Stimulated activated CD4-positive, alpha-beta T cell treated with anti-CD3 and anti-CD28 coated beads, Interleukin-4, amount 100 ng/mL, for 4 hours (primary cell): ENCODE results near the gene ZNF563.
"Not testable (repeated sequence)": the region's sequence is repeated elsewhere in the genome, so short reads cannot be mapped to it uniquely, and the experiment has no call there.

ENCODE experiments used
- DNase-seq, 2 experiments: peaks; one replicate each; pipeline ENCODE4 v3.0.0-alpha.2; 2020

The ZNF563 gene

DNA sequence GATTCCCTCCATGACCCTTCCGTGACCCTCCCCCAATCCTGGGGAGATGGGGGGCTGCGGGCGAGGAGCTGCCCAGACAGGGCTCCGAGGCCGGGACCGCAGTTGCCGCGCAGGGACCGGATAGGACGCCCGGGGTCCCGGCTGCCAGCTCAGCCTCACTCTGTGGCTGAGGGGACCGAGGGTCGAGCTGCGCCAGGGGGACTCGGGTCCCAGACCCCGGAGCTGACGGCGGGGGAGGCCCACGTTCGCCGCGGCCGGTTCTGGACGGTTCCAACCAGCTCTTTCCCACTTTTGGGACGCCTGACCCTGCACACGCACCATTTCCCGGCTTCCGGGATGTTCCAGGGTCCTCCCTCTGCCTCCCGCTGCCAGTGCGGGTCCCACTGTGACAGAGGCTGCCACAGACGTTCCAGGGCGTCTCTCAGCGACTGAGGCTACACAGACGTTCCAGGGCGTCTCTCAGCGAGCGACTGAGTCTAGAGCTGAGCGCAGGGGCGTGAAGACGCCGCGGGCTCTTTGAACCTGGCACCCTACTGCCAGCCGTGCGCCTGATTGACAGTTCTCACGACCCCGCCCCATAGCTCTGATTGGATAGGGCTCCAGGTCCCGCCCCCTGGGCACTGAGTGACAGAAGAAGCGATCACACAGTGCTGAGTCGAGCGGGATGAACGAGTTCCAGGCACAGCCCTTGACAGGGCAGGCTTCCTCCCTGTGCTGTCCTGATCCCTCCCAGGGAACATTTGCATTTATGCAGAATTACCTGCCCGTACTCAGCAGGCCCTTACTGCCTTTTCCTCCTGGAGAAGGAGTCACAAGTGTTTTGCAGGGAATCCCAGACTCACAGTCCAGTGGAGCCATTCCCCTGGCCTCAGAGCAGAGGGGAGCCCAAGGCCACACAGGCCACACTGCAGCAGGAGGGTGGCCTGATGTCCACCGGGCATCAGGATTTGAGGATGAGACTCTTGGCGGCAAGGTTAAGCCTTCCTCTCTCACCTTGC is at the start of gene ZNF563:
Gene ZNF563, minus strand, starts transcription at position 472 of the 998 bp plus-strand sequence. Its CDS starts 151 bp downstream, at position 321.
- peak; percentile 97 to 99 for DNase-seq

DNA sequence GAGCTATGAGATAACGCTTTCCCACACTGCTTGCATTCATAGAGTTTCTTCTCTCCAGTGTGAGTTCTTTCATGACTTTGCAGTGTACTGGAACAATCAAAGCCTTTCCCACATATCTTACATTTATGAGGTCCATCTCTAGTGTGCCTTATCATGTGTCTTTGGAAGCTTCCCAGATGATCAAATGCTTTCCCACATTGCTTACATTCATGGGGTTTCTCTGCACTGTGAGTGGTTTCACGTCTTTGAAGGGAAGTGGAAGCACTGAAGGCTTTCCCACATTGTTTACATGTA is 47.0 kb upstream of the ZNF563 start:
- no peak for DNase-seq

DNA sequence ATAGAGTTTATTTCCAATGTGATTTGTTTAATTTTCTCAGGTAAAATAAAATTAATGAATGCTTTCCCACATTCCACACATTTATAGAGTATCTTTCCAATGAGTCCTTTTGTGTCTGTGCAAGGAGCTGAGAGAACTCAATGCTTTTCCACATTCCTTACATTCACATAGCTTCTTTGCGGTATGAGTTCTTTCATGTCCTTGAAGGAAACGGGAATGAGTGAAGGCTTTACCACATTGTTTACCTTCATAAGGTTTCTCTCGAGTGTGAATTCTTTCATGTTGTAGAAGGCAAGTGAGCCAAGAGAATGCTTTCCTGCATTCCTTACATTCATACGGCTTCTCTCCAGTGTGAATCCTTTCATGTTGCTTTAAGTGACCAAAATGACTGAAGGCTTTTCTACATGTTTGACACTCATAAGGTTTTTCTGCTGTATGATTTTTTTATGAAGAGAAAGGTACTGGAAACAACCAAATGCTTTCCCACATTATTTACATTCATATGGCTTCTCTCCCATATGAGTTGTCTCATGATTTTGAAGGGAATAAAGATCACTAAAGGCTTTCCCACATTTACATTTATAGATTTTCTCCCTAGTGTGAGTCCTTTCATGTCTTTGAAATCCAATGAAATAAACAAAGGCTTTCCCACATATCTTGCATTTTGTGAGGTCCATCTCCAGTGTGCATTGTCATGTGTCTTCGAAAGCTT is 46.5 kb upstream of the ZNF563 start:
- no peak for DNase-seq

DNA sequence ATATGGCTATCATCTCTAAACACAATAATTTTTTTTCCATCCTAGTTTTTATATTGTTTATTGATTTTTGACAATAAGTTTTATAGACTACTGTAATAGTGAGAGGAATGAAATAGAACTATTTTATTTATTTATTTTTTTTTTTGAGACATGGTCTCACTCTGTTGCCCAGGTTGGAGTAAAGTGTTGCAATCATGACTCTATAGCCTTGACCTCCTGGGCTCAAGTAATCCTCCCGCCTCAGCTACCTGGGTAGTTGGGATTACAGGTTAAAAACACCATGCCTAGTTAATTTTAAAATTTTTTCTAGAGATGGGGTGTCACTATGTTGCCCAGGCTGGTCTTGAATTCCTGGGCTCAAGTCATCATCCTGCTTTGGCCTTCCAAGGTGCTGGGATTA is 40.6 kb upstream of the ZNF563 start:
- no peak for DNase-seq

DNA sequence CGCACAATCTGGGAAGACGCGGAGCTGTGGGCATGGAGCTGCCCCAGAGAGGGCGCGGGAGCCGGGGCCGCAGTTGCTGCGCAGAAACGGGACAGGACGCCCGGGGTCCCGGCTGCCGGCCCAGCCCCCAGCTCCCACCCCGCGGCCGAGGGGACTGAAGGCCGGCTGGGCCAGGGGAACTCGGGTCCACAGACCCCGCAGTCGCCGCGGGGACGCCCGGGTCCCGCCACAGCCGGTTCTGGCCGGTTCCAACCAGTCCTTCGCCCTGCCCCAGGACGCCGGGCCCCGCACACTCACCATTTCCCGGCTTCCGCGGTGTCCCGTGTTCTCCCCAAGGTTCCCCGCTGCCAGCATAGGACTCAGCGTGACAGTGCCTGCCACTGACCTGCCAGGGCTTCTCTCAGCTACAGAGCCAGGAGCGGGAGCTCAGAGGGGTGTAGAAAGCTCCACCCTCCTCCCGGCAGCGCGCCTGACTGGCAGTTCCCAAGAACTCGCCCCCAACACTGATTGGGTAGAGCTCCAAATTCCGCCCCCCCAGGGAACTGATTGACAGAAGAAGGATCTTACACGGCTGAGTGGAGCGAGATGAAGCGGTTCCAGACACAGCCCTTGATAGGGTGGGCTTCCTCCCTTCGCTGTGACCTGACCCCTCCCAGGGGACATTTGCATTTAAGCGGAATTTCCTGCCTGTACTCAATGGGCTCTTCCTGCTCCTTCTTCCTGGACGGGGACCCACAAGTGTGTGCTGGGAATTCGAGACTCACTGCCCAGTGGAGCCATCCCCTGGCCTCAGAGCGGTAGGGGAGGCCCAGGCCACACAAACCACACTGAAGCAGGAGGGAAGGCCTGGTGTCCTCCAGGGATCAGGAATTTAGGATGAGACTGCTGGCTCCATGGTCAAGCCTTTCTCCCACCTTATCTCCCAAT is 32.1 kb upstream of the ZNF563 start, which contains the start of gene ZNF442:
Gene ZNF442, minus strand, starts transcription at position 448 of the 927 bp plus-strand sequence. CDS start 2,052 bp downstream, outside the sequence.
- peak; percentile 76 to 87 for DNase-seq

DNA sequence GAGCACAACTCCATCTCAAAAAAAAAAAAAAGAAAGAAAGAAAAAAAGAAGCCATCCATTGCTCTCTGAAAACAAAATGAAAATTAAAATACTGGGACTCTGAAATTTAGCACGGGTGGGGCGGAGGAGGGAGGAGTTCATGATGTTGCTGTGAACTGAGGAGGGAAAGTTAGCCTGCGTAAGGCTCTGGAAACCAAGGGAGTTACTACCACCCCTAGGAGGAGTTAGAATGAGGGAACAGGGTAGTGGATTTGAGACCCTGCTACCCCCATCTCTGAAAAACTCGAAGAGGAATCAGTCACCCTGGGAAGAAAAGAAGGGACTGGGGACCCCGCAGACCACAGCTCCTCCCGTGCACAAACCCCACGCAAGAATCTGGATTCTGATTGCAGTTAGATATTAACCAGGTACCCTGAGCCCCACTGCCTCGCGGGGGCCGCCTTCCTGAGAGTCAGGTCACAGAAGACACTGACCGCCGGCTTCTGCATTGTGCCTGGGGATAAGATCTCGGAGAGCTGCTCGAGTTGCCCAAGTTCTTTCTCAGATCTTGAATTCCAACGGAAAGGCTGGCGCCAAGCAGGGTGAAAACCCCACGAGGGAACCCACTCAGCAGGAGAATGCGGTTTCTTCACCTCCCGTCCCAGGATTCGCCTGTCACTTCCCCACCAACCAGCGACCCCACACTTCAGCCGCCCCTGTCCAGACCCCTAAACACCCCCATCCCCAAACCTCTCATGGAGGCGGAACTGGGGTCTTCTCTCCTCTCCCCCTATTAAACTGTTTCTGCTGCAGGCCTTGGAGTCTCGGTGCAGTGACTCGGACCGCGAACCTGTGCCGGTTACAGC is 31.2 kb upstream of the ZNF563 start:
- no peak for DNase-seq

DNA sequence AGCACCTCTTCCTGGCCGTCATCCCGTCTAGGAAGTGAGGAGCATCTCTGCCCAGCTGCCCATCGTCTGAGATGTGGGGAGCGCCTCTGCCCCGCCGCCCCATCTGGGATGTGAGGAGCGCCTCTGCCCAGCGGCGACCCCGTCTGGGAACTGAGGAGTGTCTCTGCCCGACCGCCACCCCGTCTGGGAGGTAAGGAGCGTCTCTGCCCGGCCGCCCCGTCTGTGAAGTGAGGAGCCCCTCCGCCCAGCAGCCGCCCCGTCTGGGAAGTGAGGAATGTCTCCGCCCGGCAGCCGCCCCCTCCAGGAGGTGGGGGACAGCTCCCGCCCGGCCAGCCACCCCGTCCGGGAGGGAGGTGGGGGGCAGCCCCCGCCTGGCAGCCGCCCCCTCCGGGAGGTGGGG is 28.8 kb upstream of the ZNF563 start:
- DNase-seq: not testable (repeated sequence)

DNA sequence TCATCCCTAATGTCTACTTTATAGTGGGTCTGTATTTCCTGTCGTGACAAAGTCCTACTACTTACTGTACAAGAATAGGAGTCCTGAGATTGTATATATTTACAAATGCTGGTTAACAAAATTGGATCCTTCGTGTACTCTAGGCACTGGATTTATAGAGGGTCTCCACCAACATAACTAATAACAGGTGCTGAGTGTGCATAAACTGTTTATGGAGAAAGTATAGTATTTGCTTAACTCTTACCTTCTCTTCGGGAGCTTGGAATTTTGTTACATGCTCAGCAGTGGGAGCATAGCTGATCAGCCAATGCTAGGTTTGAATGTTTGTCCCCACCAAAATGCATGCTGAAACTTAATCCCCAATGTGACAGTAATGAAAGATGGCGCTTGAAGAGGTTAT is 19.9 kb upstream of the ZNF563 start:
- no peak for DNase-seq

DNA sequence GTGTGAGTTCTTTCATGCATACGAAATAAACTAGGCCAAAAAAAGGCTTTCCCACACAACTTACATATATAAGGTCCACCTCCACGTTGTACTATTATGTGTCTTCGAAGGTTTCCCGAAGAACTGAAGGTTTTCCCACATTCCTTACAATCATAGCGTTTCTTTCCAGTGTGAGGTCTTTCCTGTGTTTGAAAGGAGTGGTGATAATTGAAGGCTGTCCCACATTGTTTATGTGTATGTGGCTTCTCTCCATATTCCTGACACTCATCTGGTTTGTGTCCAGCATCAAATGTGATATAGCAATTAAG is 17.4 kb upstream of the ZNF563 start:
- no peak for DNase-seq

DNA sequence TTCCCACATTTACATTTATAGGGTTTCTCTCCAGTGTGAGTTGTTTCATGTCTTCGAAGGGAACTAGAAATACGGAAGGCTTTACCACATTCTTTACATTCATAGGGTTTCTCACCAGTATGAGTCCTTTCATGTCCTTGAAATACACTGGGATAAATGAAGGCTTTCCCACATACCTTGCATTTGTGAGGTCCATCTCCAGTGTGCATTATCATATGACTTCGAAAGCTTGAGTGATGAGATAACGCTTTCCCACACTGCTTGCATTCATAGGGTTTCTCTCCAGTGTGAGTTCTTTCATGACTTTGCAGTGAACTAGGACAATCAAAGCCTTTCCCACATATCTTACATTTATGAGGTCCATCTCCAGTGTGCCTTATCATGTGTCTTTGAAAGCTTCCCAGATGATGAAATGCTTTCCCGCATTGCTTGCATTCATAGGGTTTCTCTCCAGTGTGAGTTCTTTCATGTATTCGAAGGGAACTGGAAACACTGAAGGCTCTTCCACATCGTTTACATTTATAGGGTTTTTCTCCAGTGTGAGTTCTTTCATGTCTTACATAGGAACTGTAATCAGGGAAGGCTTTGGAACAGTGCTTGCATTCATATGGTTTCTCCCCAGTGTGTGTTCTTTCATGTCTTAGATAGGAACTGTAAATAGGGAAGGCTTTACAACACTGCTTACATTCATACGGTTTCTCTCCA is 16.9 kb upstream of the ZNF563 start:
- DNase-seq: no peak

DNA sequence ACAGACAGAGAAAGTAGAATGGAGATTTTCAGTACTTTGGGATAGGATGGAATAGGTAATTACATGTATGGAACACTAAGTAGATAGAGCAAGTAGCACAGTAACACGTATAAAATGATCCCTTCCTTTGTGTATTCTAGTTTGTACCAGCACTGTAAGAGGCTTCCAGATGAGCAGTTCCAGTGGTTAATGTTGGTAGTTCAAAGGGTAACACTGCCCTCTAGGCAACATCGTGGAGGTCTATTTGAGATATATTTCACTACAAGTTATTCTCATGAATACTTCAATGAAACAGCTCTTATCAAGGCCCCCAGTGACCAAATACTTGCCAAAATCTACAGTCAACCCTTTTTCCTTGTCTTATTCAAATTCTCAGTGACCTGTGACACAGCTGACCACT is 13.5 kb upstream of the ZNF563 start:
- DNase-seq: no peak

DNA sequence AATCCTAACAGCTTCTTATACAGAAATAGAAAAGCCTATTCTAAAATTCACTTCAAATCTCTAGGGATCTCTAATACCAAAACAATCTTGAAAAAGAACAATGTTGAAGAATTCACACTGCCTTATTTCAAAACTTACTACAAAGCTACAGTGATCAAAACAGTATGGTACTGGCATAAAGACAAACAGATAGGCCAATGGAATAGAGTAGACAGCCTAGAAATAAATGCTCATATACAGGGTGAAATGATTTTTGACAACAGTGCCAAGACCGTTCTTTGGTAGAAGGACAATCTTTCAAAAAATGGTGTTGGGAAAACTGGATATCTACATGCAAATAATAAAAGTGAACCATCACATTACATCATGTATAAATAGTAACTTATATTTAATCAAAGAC is 11.8 kb upstream of the ZNF563 start:
- no peak for DNase-seq

DNA sequence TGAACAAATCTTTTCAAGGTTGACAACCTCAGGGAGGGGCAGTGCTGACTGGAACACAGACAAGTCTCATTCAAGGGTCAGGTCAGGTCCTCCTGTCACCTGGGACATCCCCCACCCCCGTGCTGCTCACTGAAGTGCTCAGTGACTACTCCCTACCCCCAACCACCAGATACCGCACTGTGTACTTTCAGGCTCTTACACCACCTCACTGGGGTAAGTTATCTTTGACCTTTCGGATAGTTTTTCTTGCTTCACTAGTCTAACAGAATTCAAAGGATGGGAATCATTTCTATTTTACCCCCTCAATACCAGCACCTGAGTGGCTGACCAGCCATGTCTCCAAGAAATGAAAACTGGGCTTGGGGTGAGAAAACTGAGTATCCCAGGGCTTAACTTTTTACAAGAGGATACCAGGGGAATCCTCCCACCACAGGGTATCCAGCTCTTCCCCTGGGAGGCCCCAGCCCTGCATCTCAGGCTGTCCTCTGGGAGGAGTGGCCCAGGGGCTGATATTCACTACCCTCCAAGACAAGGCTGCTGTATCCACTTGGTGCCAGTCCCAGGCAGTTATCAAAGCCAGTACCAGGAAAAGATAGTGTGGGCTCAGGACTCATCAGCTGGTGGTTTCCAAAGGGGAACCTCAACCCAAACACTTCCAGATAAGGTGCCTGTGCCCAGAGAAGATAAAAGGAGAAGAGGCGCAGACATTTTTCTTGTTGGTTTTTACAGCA is 2.1 kb downstream of the ZNF563 start:
- peak; percentile 57 to 84 for DNase-seq

DNA sequence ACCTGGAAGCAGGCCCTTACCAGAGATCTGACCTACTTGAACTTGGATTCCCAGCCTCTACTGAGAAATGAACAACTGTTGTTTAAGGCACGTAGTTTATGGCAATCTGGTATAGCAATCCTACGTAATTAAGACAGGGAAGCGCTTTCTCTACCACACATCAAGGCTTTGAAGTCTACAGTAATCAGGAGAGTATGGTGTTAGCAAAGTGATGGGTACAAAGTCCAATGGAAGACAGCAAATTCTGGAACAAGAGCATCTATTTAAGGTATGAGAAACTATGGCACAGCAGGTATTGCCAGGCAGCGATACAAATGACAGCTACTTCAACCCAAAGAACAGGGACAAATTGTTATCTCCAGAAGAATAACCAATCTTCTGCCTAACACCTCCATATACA is 3.1 kb downstream of the ZNF563 start:
- DNase-seq: no peak

DNA sequence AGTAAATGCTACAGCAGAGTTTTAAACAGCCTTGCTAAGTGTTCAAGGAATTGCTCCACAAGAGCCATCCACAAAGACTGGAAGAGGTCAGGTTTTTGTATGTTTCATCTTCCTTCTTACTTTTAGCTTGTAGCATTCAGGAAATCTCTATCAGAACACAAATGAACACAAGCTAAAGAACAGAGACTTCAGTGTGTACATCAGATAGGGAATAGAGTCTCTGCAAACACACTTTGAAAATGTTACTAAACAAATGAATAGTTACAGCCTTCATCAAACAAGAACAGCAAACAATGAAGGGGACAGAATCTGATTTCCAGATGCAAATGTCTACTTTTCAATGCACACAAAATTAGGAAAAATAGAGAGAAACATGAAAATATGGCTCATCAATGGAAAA is 7.7 kb downstream of the ZNF563 start:
- no peak for DNase-seq

DNA sequence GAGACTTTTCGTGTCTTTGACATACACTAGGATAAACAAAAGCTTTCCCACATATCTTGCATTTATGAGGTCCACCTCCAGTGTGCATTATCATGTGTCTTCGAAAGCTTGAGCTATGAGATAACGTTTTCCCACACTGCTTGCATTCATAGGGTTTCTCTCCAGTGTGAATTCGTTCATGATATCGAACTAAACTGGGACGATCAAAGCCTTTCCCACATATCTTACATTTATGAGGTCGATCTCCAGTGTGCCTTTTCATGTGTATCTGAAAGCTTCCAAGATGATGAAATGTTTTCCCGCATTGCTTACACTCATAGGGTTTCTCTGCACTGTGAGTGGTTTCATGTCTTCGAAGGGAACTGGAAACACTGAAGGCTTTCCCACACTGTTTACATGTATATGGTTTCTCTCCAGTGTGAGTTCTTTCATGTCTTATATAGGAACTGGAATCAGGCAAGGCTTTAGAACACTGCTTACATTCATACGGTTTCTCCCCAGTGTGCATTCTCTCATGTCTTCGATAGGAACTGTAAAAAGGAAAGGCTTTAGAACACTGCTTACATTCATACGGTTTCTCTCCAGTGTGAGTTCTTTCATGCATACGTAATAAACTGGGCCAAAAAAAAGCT is 14.5 kb downstream of the ZNF563 start:
- no peak for DNase-seq

DNA sequence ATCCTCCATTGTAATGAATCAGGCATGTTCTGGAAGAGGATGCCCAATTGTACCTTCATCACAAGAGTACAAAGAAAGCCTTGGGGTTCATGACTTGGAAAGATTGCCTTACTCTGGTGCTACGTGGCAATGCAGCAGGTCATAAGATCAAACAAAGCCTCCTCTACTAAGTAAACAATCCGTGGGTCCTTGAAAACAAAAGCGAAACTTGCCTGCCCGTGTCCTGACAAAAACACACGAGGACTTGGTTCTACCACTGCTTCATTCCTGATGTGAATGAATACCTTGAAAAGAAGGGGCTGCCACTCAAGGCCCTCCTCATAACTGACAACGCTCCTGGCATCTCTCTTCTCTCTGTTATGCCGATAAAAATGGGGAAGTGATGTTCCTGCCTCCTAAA is 18.9 kb downstream of the ZNF563 start:
- no peak for DNase-seq

DNA sequence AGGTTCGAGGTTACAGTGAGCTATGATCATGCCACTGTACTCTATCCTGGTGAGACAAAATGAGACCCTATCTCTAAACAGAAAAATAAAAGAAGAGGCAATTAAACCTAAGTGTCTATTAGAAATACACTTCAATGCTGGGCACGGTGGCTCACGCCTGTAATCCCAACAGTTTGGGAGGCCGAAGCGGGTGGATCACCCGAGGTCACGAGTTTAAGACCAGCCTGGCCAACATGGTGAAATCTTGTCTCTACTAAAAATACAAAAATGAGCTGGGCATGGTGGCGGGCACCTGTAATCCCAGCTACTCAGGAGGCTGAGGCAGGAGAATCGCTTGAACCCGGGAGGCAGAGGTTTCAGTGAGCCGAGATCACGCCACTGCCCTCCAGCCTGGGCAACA is 24.5 kb downstream of the ZNF563 start:
- not testable (repeated sequence) for DNase-seq

DNA sequence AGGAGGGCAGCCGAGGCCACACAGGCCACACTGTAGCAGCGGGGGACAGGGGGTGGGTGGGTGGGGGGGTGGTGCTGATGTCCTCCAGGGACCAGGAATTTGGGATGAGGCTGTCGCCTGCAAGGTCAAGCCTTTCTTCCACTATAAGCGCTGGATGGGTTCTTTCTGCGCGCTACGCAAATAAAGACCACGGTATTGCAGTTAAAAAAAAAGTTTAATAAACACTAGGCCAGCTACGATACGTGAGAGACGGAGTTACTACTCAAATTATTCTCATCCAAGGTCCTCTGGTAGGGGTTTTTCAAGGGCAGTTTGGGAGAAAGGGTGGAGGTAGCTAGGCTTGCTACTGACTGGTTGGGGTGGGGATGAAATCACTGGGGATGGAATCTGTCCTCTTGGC is 38.2 kb downstream of the ZNF563 start:
- no peak for DNase-seq
